CD8-positive, alpha-beta memory T cell (primary cell): Measurements from ENCODE around the gene AKT1S1. TPM values are rescaled to one million over a fixed set of nuclear protein-coding genes. Genes with fewer than 3 reads are reported as not detected.

Source experiments
- CTCF ChIA-PET: fragments of 350-600 bp; sonication (Branson Sonifier 250); formaldehyde crosslinking; loops from one replicate; lab custom pipeline; 2021; ENCODE audit warnings: antibody characterized with exemption; lab: Charles Lee
- POLR2A ChIA-PET: fragments of 350-600 bp; sonication (Branson Sonifier 250); formaldehyde crosslinking; loops from one replicate; lab custom pipeline; 2021; ENCODE audit warnings: antibody characterized with exemption; lab: Charles Lee
- DNase-seq, 5 donors: peaks; one replicate each; pipeline versions ENCODE4 v3.0.0 to v3.0.0-alpha.2; 2020 to 2022; ENCODE audit warnings: mixed read lengths in 1 of 5
- H3K27ac ChIP-seq: one replicate; pipeline ENCODE4 v1.7.0; 2013; ENCODE audit warnings: low read depth, mild to moderate bottlenecking, low read length, moderate library complexity
- H3K27me3 ChIP-seq: 2 replicates; pipeline ENCODE4 v1.7.0; 2013; ENCODE audit warnings: low read length, mild to moderate bottlenecking; ENCODE audit not compliant: insufficient read depth, poor library complexity, severe bottlenecking
- H3K36me3 ChIP-seq: 2 replicates; pipeline ENCODE4 v1.7.0; 2013; ENCODE audit warnings: mild to moderate bottlenecking, low read length, moderate library complexity; ENCODE audit not compliant: insufficient read depth
- H3K4me1 ChIP-seq: 2 replicates; pipeline ENCODE4 v1.7.0; 2013; ENCODE audit warnings: mild to moderate bottlenecking, low read length, moderate library complexity; ENCODE audit not compliant: insufficient read depth
- H3K4me3 ChIP-seq: 2 replicates; pipeline ENCODE4 v1.7.0; 2013; ENCODE audit warnings: mild to moderate bottlenecking, low read length
- H3K9me3 ChIP-seq: 2 replicates; pipeline ENCODE4 v1.7.0; 2013; ENCODE audit warnings: mild to moderate bottlenecking, low read length
- H3K27ac Mint-ChIP-seq, 8 donors: one replicate each; pipeline ENCODE4 v1.8.0; 2020 to 2021; ENCODE audit warnings: mixed read lengths in 8 of 8, mild to moderate bottlenecking in 6 of 8, inconsistent platforms in 3 of 8, moderate library complexity in 3 of 8
- H3K27me3 Mint-ChIP-seq, 2 donors: one replicate each; pipeline ENCODE4 v1.8.0; 2020 to 2021; ENCODE audit warnings: mixed read lengths in 2 of 2, mild to moderate bottlenecking in 1 of 2, moderate library complexity in 1 of 2
- H3K36me3 Mint-ChIP-seq, 3 donors: one replicate each; pipeline ENCODE4 v1.8.0; 2020 to 2021; ENCODE audit warnings: mixed read lengths in 3 of 3, inconsistent platforms in 1 of 3, mild to moderate bottlenecking in 1 of 3
- H3K4me1 Mint-ChIP-seq, 3 donors: one replicate each; pipeline ENCODE4 v1.8.0; 2020 to 2021; ENCODE audit warnings: mixed read lengths in 3 of 3, inconsistent platforms in 1 of 3, mild to moderate bottlenecking in 1 of 3
- H3K4me3 Mint-ChIP-seq, 7 donors: one replicate each; pipeline ENCODE4 v1.8.0; 2020 to 2021; ENCODE audit warnings: mixed read lengths in 7 of 7, mild to moderate bottlenecking in 6 of 7, moderate library complexity in 4 of 7, inconsistent platforms in 2 of 7
- H3K9me3 Mint-ChIP-seq, 5 donors: one replicate each; pipeline ENCODE4 v1.8.0; 2020 to 2022; ENCODE audit warnings: mixed read lengths in 5 of 5, mild to moderate bottlenecking in 3 of 5, moderate library complexity in 2 of 5, inconsistent platforms in 1 of 5
- polyA plus RNA-seq: library from polyadenylated mRNA; unstranded; fragments of 300-500 nt; fragmentation: Illumina TruSeq; gene quantifications from one replicate; pipeline ENCODE4 v1.2.3, GENCODE V29; 2021
- total RNA-seq, 2 experiments: library from RNA; stranded (reverse); gene quantifications; one replicate each; pipeline ENCODE4 v1.2.3, GENCODE V29; 2021

Gene AKT1S1
- total and polyA plus RNA-seq, 3 experiments from 2014 or later: 4.7 to 33.6 (median 32.8) TPM

DNA sequence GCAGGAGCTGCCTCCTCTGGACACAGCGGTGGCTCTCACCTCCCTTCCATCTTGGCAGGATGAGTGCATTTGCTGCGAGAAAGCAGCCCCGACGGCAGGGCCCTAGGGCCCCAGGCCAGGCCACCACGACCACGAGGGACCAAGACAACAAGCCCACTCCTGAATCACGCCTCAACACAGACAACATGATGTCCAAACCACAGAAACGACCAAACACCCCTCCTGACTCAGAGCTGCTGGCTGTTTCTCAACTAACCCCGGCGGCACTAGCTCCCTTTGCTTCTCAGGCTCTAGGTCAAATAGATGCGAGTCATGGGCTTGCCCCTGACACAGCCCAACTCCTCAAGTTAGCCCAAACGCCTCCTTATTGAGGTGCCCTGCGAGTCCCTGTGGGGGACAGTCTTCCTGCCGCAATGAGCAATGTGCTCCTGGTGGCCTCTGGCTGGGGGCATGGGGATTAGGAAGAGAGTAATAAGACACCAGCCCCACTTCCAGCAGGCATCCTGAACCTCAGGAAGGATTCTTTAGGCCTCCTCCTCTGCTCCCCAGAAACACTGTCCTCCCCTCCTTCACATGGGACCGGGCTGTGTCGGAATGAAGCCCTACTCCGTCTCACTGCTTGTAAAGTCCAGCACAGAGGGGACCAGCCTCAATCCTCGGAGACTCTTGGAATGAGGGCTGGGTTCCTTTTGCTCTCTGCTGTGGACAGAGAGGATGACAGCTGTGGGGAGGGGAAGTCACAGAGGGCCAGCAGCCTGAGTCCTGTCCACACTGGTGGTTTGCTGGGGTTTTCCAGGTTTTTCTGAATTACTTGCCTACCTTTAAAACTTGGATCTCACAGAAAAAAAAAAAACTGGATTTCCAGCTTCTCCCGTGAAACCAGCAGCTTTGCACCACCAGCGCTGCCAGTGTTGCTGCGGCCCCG is 45.0 kb upstream of the AKT1S1 start:
- no peak overlapping the region for H3K4me3 Mint-ChIP-seq
- ChIA-PET CTCF (no interaction called here), POLR2A (no interaction called here)
- Histone ChIP-seq H3K27me3 (no peaks in the 10 kb centered on the region), H3K36me3 (peaks cover 36% of the 10 kb centered on the region), H3K27ac (no peak overlapping the region), H3K4me3 (no peak overlapping the region), H3K4me1 (peaks cover 9% of the 10 kb centered on the region), H3K9me3 (no peaks in the 10 kb centered on the region)
- H3K27ac Mint-ChIP-seq: peak overlapping the region in 4 of 8 donors; percentile 35 to 78 (median 66)
- H3K27me3 Mint-ChIP-seq: no peaks in the 10 kb centered on the region
- H3K9me3 Mint-ChIP-seq: no peaks in the 10 kb centered on the region
- H3K36me3 Mint-ChIP-seq: peaks cover 0 to 78% (median 10%) of the 10 kb centered on the region in 3 donors
- H3K4me1 Mint-ChIP-seq: peaks cover 25 to 64% (median 30%) of the 10 kb centered on the region in 3 donors
- no peak for DNase-seq

DNA sequence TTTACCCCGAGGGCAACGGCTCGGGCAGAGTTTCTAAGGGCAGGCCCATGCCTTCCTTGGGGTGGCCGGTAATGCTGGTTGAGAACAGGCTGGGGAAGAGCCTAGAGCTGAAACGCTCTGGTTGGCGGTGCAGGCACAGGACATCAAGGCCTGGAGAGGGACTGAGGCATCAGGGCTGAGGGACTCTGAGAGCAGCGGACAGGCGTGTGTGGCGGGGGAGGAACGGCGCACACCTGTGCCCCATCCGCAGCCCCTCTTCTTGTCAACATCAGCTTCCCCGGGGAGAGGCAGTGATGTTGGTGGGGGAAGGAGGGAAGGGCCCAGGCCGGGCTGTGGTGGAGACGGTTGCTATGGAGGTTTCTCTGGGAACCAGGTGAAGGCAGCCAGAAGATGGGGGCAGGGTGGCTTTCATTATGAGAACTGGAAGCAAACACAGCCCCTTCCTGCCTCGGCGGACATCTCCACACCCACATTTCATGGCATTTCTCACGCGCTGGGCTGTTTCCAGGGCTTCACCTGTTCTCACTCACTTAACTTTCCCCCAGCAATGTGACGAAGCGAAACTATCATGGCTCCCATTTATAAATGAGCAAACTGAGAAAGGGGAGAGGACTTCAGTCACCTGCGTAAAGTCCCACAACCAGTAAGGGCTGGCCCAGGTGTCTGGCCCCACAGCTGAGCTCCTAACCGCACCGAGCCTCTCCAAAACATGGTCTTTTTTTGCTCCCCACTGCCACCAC is 43.6 kb upstream of the AKT1S1 start:
- H3K4me1 ChIP-seq: peaks cover 4% of the 10 kb centered on the region
- Mint-ChIP-seq H3K27ac (peak overlapping the region in 1 of 8 donors; percentile 17), H3K9me3 (no peaks in the 10 kb centered on the region), H3K4me3 (peak overlapping the region in 1 of 7 donors; percentile 37), H3K4me1 (peaks cover 23 to 62% (median 29%) of the 10 kb centered on the region in 3 donors), H3K27me3 (no peaks in the 10 kb centered on the region), H3K36me3 (peaks cover 0 to 81% (median 9%) of the 10 kb centered on the region in 3 donors)
- no peaks in the 10 kb centered on the region for H3K9me3 ChIP-seq
- no peaks in the 10 kb centered on the region for H3K27me3 ChIP-seq
- POLR2A ChIA-PET: no interaction called here
- CTCF ChIA-PET: no interaction called here
- no peak overlapping the region for H3K4me3 ChIP-seq
- DNase-seq: no peak
- peaks cover 38% of the 10 kb centered on the region for H3K36me3 ChIP-seq
- H3K27ac ChIP-seq: no peak overlapping the region

DNA sequence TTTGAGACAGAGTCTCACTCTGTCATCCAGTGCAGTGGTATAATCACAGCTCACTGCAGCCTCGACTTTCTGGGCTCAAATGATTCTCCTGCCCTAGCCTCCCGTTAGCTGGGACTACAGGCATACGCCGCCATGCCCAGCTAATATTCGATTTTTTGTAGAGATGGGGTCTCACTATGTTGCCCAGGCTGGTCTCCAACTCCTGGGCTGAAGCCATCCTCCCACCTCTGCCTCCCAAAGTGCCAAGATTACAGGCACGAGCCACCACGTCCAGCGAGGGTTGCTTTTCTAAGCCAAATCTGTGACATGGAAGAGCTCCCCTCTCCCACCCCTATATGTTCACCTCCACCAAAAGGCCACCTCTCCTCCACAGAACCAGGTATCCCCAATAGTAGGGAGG is 40.9 kb upstream of the AKT1S1 start:
- Histone ChIP-seq H3K27ac (no peak overlapping the region), H3K4me3 (no peak overlapping the region), H3K27me3 (no peaks in the 10 kb centered on the region), H3K9me3 (no peaks in the 10 kb centered on the region), H3K4me1 (no peaks in the 10 kb centered on the region), H3K36me3 (peaks cover 27% of the 10 kb centered on the region)
- Mint-ChIP-seq H3K4me3 (no peak overlapping the region), H3K27me3 (no peaks in the 10 kb centered on the region), H3K36me3 (peaks cover 0 to 83% (median 16%) of the 10 kb centered on the region in 3 donors), H3K27ac (peak overlapping the region in 2 of 8 donors; percentile 43 to 46), H3K4me1 (peaks cover 21 to 51% (median 33%) of the 10 kb centered on the region in 3 donors), H3K9me3 (no peaks in the 10 kb centered on the region)
- no peak for DNase-seq
- ChIA-PET CTCF (interaction anchor here (1.6 kb wide), 1 partner anchor 9 kb away, joined by 4 read pairs; no protein-coding TSS in a partner anchor), POLR2A (no interaction called here)

DNA sequence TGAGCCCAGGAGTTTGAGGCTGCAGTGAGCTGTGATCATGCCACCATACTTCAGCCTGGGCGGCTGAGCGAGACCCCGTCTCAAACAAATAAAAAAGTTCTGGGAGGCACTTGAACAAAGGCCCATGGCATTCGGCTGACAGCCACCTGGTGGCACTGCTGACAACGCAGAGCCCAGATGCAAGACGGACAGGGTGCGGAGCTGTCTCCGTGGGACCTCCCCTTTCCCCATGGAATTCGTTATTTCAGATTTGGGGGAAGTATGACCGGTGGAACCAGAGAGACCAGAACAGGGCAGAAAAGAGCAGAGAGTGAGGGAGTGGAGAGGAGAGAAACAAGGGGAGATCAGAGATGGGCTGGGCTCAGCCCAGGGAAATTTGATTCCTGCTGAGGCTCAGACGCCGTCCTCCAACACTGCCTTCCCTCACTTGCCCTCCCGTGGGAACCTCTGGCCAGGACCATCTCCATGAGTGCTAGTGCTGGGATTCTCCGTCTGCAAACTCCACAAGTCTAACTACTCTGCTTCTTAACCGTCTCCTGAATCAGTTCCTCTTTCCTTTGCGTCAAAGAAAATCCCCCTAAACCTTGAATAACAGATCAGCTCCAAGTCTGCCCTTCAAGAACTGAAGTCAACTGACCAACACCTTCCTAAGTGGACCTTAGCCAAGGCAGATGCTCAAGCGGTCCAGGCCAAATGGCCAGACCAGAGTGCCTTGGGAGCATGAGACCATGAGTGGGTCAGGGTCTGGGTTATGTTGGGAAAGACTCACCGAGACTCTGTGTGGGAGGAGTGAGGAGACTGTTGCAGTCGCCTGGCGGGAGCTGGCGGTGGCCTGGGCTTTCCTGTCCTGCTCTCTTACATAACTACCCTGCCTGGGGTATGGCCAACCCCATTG is 39.9 kb upstream of the AKT1S1 start:
- ChIA-PET POLR2A (interaction anchor here (0.6 kb wide), 1 partner anchor 165 kb away, joined by 9 read pairs; no protein-coding TSS in a partner anchor), CTCF (interaction anchor here (1.6 kb wide), 1 partner anchor 8 kb away, joined by 4 read pairs; no protein-coding TSS in a partner anchor)
- Histone ChIP-seq H3K36me3 (peaks cover 27% of the 10 kb centered on the region), H3K4me3 (no peak overlapping the region), H3K27me3 (no peaks in the 10 kb centered on the region), H3K4me1 (no peaks in the 10 kb centered on the region), H3K9me3 (no peaks in the 10 kb centered on the region), H3K27ac (no peak overlapping the region)
- Mint-ChIP-seq H3K9me3 (no peaks in the 10 kb centered on the region), H3K4me3 (no peak overlapping the region), H3K27me3 (no peaks in the 10 kb centered on the region), H3K36me3 (peaks cover 0 to 83% (median 16%) of the 10 kb centered on the region in 3 donors), H3K4me1 (peaks cover 19 to 50% (median 34%) of the 10 kb centered on the region in 3 donors), H3K27ac (peak overlapping the region in 5 of 8 donors; percentile 17 to 87 (median 39))
- DNase-seq: no peak

DNA sequence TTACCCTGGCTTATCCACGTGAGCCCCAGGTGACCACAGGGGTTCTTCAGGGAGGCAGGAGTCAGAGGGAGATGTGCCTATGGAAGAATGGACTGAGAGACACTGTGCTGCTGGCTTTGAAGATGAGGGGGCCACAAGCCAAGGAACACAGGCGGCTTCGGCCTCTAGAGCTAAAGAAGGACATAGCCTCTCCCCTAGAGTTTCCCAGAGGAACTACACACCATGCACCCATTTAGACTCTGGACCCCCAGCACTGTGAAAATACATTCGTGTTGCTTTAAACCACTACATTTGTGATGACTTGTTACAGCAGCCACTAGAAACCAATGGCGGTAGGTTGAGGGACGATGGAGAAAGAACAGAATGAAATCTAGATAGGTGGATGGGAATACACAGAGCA is 38.1 kb upstream of the AKT1S1 start:
- CTCF ChIA-PET: no interaction called here
- peaks cover 24 to 45% (median 40%) of the 10 kb centered on the region in 3 donors for H3K4me1 Mint-ChIP-seq

DNA sequence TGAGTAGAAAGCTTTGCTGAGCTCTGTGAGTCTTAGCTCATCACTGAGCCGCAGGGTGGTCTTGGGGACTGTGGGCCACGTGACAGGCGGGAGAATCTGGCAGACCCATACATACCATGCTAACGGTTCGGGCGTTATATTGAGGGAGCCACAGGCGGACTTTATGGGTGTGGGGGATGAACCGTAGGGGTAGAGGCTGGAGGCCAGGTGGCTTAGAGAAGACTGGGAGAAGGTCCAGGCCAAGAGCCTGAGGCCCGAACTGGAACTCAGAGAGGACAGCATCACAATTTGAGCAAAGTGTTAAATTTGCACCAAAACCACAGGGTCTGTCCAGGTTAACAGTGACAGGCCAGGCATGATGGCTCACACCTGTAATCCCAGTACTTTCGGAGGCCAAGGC is 36.6 kb upstream of the AKT1S1 start:
- H3K36me3 ChIP-seq: peaks cover 20% of the 10 kb centered on the region

More for the DNA sequence above, 38.1 kb upstream of the AKT1S1 start:
- Histone ChIP-seq H3K27ac (no peak overlapping the region), H3K36me3 (peaks cover 18% of the 10 kb centered on the region), H3K4me3 (no peak overlapping the region), H3K27me3 (no peaks in the 10 kb centered on the region), H3K4me1 (peaks cover 10% of the 10 kb centered on the region), H3K9me3 (no peaks in the 10 kb centered on the region)
- Mint-ChIP-seq H3K4me3 (no peak overlapping the region), H3K36me3 (peaks cover 0 to 76% (median 15%) of the 10 kb centered on the region in 3 donors), H3K27me3 (no peaks in the 10 kb centered on the region), H3K27ac (peak overlapping the region in 6 of 8 donors; percentile 14 to 76 (median 58)), H3K9me3 (no peaks in the 10 kb centered on the region)
- no peak for DNase-seq
- POLR2A ChIA-PET: no interaction called here

More for the DNA sequence above, 36.6 kb upstream of the AKT1S1 start:
- Mint-ChIP-seq H3K27ac (peak overlapping the region in 5 of 8 donors; percentile 57 to 88 (median 78)), H3K4me3 (no peak overlapping the region), H3K4me1 (peaks cover 19 to 36% (median 35%) of the 10 kb centered on the region in 3 donors), H3K36me3 (peaks cover 0 to 80% (median 11%) of the 10 kb centered on the region in 3 donors), H3K27me3 (no peaks in the 10 kb centered on the region), H3K9me3 (no peaks in the 10 kb centered on the region)
- Histone ChIP-seq H3K4me3 (no peak overlapping the region), H3K27ac (no peak overlapping the region), H3K27me3 (no peaks in the 10 kb centered on the region), H3K9me3 (no peaks in the 10 kb centered on the region), H3K4me1 (peaks cover 10% of the 10 kb centered on the region)
- ChIA-PET POLR2A (no interaction called here), CTCF (interaction anchor here (0.9 to 1.0 kb wide), 2 partner anchors 11 to 15 kb away, joined by 3 to 4 read pairs; partner anchors contain the start of genes ATF5 and NUP62)
- no peak for DNase-seq
